A673 (cell line): ENCODE measurements around the gene GLYATL1B. TPM values are rescaled to one million over a fixed set of nuclear protein-coding genes. Genes with fewer than 3 reads are reported as not detected.
"Not testable (repeated sequence)": the region's sequence is repeated elsewhere in the genome, so short reads cannot be mapped to it uniquely, and the experiment has no call there.

Source experiments
- BruUV-seq: library from RNA; stranded (reverse); fragments of 400-500 nt; replicated peaks from 2 replicates; lab custom pipeline; 2021; lab: Mats Ljungman, UMichigan
- CTCF ChIA-PET: fragments of 300-600 bp; sonication (Branson Sonifier 250); formaldehyde crosslinking; loops from one replicate; lab custom pipeline; 2022; ENCODE audit warnings: antibody characterized with exemption; lab: Charles Lee
- POLR2A ChIA-PET: fragments of 300-600 bp; sonication (Branson Sonifier 250); formaldehyde crosslinking; loops from one replicate; lab custom pipeline; 2022; ENCODE audit warnings: antibody characterized with exemption; ENCODE audit not compliant: low non-redundant PET; lab: Charles Lee
- DNase-seq: peaks from one replicate; pipeline ENCODE4 v3.0.0-alpha.2; 2015; ENCODE audit warnings: low spot score
- H3K27ac ChIP-seq: fragments of 200-600 bp; sonication (generic); 2 replicates; pipeline ENCODE4 v1.5.1; 2016; ENCODE audit warnings: mixed run types, low read depth, mild to moderate bottlenecking, mixed read lengths, antibody characterized with exemption, low read length; ENCODE audit not compliant: poor library complexity, severe bottlenecking
- H3K27me3 ChIP-seq: fragments of 200-600 bp; sonication (generic); replicated peaks from 2 replicates; pipeline ENCODE4 v1.6.1; 2017; ENCODE audit warnings: mixed run types, low read depth, mild to moderate bottlenecking, mixed read lengths, antibody characterized with exemption, low read length; ENCODE audit not compliant: insufficient read depth, poor library complexity
- H3K36me3 ChIP-seq: fragments of 200-600 bp; sonication (generic); 2 replicates; pipeline ENCODE4 v1.6.1; 2016; ENCODE audit warnings: mixed run types, mild to moderate bottlenecking, mixed read lengths, antibody characterized with exemption, low read length; ENCODE audit not compliant: insufficient read depth, poor library complexity, severe bottlenecking
- H3K4me1 ChIP-seq: fragments of 200-600 bp; sonication (generic); 2 replicates; pipeline ENCODE4 v1.6.1; 2017; ENCODE audit warnings: mixed run types, mild to moderate bottlenecking, mixed read lengths, antibody characterized with exemption, low read length; ENCODE audit not compliant: insufficient read depth, poor library complexity, severe bottlenecking
- H3K4me3 ChIP-seq: fragments of 200-600 bp; sonication (generic); 2 replicates; pipeline ENCODE4 v1.5.1; 2016; ENCODE audit warnings: low read depth, mixed run types, mild to moderate bottlenecking, mixed read lengths, low read length; ENCODE audit not compliant: poor library complexity, severe bottlenecking
- H3K9me3 ChIP-seq: fragments of 200-600 bp; sonication (generic); 2 replicates; pipeline ENCODE4 v1.6.1; 2016; ENCODE audit warnings: mixed run types, low read depth, mild to moderate bottlenecking, mixed read lengths, antibody characterized with exemption, low read length; ENCODE audit not compliant: poor library complexity, severe bottlenecking
- CTCF ChIP-seq: fragments of 300-800, 200-600 bp; sonication (generic); conservative IDR thresholded peaks from 2 replicates; pipeline ENCODE4 v1.5.1; 2017; ENCODE audit warnings: low read depth, mild to moderate bottlenecking, antibody characterized with exemption, low read length, moderate library complexity, mixed read lengths
- EZH2 ChIP-seq: fragments of 200-600 bp; sonication (generic); IDR thresholded peaks from 2 replicates; pipeline ENCODE4 v1.6.1; 2017; ENCODE audit warnings: borderline replicate concordance, low read depth, mild to moderate bottlenecking, mixed read lengths, antibody characterized with exemption, low read length; ENCODE audit not compliant: poor library complexity, severe bottlenecking
- intact Hi-C: fragments of 100-400 bp; cut with micrococcal nuclease; formaldehyde crosslinking; loops from one replicate; pipeline ENCODE4 v1.10.0; 2022; ENCODE audit not compliant: unreplicated experiment
- total RNA-seq: library from RNA; stranded (reverse); gene quantifications from 2 replicates; pipeline ENCODE4 v1.2.3, GENCODE V29; 2021

Gene GLYATL1B
- total RNA-seq, 1 experiment from 2014 or later, result not detected

- Histone ChIP-seq H3K4me3 (no peak overlapping the region), H3K9me3 (no peaks in the 10 kb centered on the region), H3K36me3 (no peaks in the 10 kb centered on the region), H3K27ac (no peak overlapping the region), H3K4me1 (no peaks in the 10 kb centered on the region), H3K27me3 (peaks cover 61% of the 10 kb centered on the region)
- ChIA-PET CTCF (no interaction called here), POLR2A (no interaction called here)
- BruUV-seq, result no TSS peak
- TF ChIP-seq EZH2 (peak; percentile 57), CTCF (no peak)
- peak; percentile 8 for DNase-seq
- intact Hi-C loops, result no loop called here
Measured at GRCh38 chr11:59062602-59063529, 23.2 kb upstream of the GLYATL1B start.

DNA sequence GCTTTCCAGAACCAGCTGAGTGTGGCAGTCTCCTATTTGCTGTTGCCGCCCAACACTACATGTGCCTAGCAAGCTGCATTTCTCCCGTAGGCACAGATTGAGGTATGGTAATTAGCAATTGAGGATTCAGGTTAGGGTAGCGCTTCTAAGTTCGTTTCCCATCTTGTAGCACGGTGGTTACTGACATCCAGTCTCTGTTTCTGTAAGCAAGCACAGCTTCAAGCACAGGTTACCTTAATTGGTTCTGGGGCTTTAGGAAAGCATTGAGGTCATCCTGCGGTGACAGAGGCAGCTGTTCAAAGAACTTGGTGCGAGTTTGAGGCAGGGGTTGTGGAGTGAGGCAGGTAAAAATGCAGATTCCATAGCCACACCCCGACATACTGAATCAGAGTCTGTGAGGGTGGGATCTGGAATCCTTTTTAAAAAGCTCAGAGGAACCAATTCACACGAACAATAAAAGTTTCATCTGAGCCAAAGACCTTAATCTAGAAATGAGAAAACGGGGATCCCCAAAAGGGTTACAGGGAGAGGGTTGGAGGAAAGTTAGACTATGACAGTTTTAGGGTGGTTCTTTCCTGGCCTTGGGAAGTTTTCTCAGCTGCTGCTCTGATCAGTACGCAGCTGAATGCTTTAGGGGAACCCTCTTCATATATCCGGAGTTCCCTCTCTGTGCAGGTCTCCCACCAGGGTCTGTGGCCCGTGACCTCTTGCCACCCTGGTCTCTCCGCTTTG, 21.9 kb upstream of the GLYATL1B start:
- not testable (repeated sequence) for BruUV-seq, H3K4me3 ChIP-seq

GRCh38 chr11:59069087-59069486, 17.0 kb upstream of the GLYATL1B start:
- Histone ChIP-seq H3K36me3 (no peaks in the 10 kb centered on the region), H3K27ac (no peak overlapping the region), H3K4me1 (no peaks in the 10 kb centered on the region), H3K4me3 (no peak overlapping the region), H3K9me3 (no peaks in the 10 kb centered on the region), H3K27me3 (peaks cover 79% of the 10 kb centered on the region)
- CTCF ChIA-PET, result no interaction called here
- no peak for TF ChIP-seq CTCF
- intact Hi-C loops, result no loop called here
- no TSS peak for BruUV-seq
- no peak for DNase-seq
- POLR2A ChIA-PET, result no interaction called here

More for the DNA sequence above, 21.9 kb upstream of the GLYATL1B start:
- H3K9me3 ChIP-seq, H3K4me1 ChIP-seq, H3K27ac ChIP-seq, CTCF ChIA-PET, H3K36me3 ChIP-seq, DNase-seq, intact Hi-C loops: not testable (repeated sequence)
- peaks cover 67% of the 10 kb centered on the region for H3K27me3 ChIP-seq
- POLR2A ChIA-PET, result interaction anchor here (0.6 kb wide), 1 partner anchor 85 kb away, joined by 3 read pairs; no protein-coding TSS in a partner anchor
